T-cell (primary cell): Measurements from ENCODE around the gene ANAPC2. TPM values are rescaled to one million over a fixed set of nuclear protein-coding genes. Genes with fewer than 3 reads are reported as not detected.
A peak's percentile ranks its signal among the peaks of the same experiment; 100 is the strongest.

Experiments
- ATAC-seq, 4 experiments: fragments of 200-7000 bp in 3 of 4; fragments of 150-1000 bp in 1 of 4; cut with Tn5 transposase; replicated peaks in 1 of 4; 1 replicate in 3 of 4; 2 replicates in 1 of 4; pipeline ENCODE4 v1.10.0; 2021; ENCODE audit warnings: moderate library complexity in 3 of 4, mild to moderate bottlenecking in 2 of 4, moderate number of reproducible peaks in 1 of 4
- CTCF ChIA-PET, 2 donors: fragments of 300-600 bp; sonication (Branson Sonifier 250); formaldehyde crosslinking; loops; one replicate each; lab custom pipeline; 2022; ENCODE audit warnings: antibody characterized with exemption in 2 of 2; lab: Charles Lee
- POLR2A ChIA-PET, 2 donors: fragments of 300-600 bp; sonication (Branson Sonifier 250); formaldehyde crosslinking; loops; one replicate each; lab custom pipeline; 2022; ENCODE audit warnings: antibody characterized with exemption in 2 of 2; lab: Charles Lee
- DNase-seq, 35 experiments: peaks; one replicate each; pipeline versions ENCODE4 v3.0.0 to v3.0.0-alpha.2; 2013 to 2023
- H3K27ac ChIP-seq: one replicate; pipeline ENCODE4 v1.5.1; 2013; ENCODE audit warnings: low read length
- H3K27me3 ChIP-seq, 2 experiments: replicated peaks in 1 of 2; 1 replicate in 1 of 2; 2 replicates in 1 of 2; pipeline versions ENCODE4 v1.6.1 to v1.7.0; 2013; ENCODE audit warnings: low read length in 1 of 2, mixed read lengths in 1 of 2; ENCODE audit not compliant: control insufficient read depth in 2 of 2, insufficient read depth in 2 of 2; ENCODE audit errors: extremely low read depth in 1 of 2
- H3K36me3 ChIP-seq, 2 donors: 1 replicate in 1 of 2; 2 replicates in 1 of 2; pipeline versions ENCODE4 v1.6.1 to v1.7.0; 2013; ENCODE audit warnings: low read length in 1 of 2; ENCODE audit not compliant: control insufficient read depth in 2 of 2, insufficient read depth in 1 of 2; ENCODE audit errors: extremely low read depth in 1 of 2
- H3K4me1 ChIP-seq, 2 experiments: 1 replicate in 1 of 2; 2 replicates in 1 of 2; pipeline versions ENCODE4 v1.6.1 to v1.7.0; 2013; ENCODE audit warnings: low read length in 2 of 2, mixed read lengths in 1 of 2; ENCODE audit not compliant: insufficient read depth in 2 of 2, control insufficient read depth in 1 of 2; ENCODE audit errors: extremely low read depth in 1 of 2
- H3K4me3 ChIP-seq, 2 donors: 1 replicate in 1 of 2; 2 replicates in 1 of 2; pipeline versions ENCODE4 v1.5.1 to v1.7.0; 2013; ENCODE audit warnings: mild to moderate bottlenecking in 2 of 2, low read length in 1 of 2, moderate library complexity in 1 of 2; ENCODE audit not compliant: control insufficient read depth in 1 of 2; ENCODE audit errors: extremely low read depth in 1 of 2
- H3K9me3 ChIP-seq: 2 replicates; pipeline ENCODE4 v1.7.0; 2013
- H3K27ac Mint-ChIP-seq, 2 donors: one replicate each; pipeline ENCODE4 v1.8.0; 2020 to 2021; ENCODE audit warnings: mild to moderate bottlenecking in 2 of 2, mixed read lengths in 2 of 2
- H3K27me3 Mint-ChIP-seq, 2 donors: one replicate each; pipeline ENCODE4 v1.8.0; 2021 to 2022; ENCODE audit warnings: mixed read lengths in 2 of 2
- H3K36me3 Mint-ChIP-seq: one replicate; pipeline ENCODE4 v1.8.0; 2021; ENCODE audit warnings: mixed read lengths
- H3K4me1 Mint-ChIP-seq, 3 donors: one replicate each; pipeline ENCODE4 v1.8.0; 2020 to 2022; ENCODE audit warnings: mixed read lengths in 3 of 3, mild to moderate bottlenecking in 1 of 3
- H3K4me3 Mint-ChIP-seq, 3 donors: one replicate each; pipeline ENCODE4 v1.8.0; 2020 to 2022; ENCODE audit warnings: mild to moderate bottlenecking in 3 of 3, mixed read lengths in 3 of 3, moderate library complexity in 3 of 3
- H3K9me3 Mint-ChIP-seq, 3 donors: one replicate each; pipeline ENCODE4 v1.8.0; 2020 to 2022; ENCODE audit warnings: mixed read lengths in 3 of 3
- WGBS: methylation state at CpG from one replicate; pipeline ENCODE4 v1.1.5; 2013; ENCODE audit warnings: missing lambda C conversion rate; ENCODE audit not compliant: insufficient coverage; 5-methylcytosine and 5-hydroxymethylcytosine counted together
- total RNA-seq, 35 experiments: library from RNA in 6 of 35; stranded (reverse) in 6 of 35; fragments of 120-200 nt in 1 of 35; gene quantifications; one replicate each; pipeline versions ENCODE4 v1.2.1 to v1.2.4 and lab custom pipeline; 2013 to 2026

The ANAPC2 gene
- total RNA-seq, 5 donors from 2014 or later (not counting 1 experiment from before 2014, with no cell fraction given): 133 to 142 (median 141) TPM

GRCh38 chr9:137128158-137128861 lies 60.0 kb downstream of the ANAPC2 start:
- Mint-ChIP-seq H3K27ac (peak overlapping the region; percentile 89 to 97), H3K4me3 (peak overlapping the region; percentile 82 to 92 (median 85)), H3K27me3 (peaks cover 3 to 9% of the 10 kb centered on the region in 2 donors), H3K36me3 (no peaks in the 10 kb centered on the region), H3K9me3 (no peaks in the 10 kb centered on the region), H3K4me1 (peaks cover 27 to 32% (median 30%) of the 10 kb centered on the region in 3 donors)
- H3K27ac ChIP-seq: peak overlapping the region; percentile 67
- peak in 1 of 35 experiments; percentile 45 for DNase-seq
- peaks cover 22 to 35% of the 10 kb centered on the region in 2 experiments for H3K4me1 ChIP-seq
- ChIA-PET CTCF (interaction anchor here in 1 of 2 donors (0.7 to 1.8 kb wide), 3 partner anchors 33 to 155 kb away, joined by 4 to 15 read pairs (median 8); no protein-coding TSS in a partner anchor), POLR2A (no interaction called here)
- 7% methylated on average over 12 of the region's 19 CpGs for WGBS
- no peak for ATAC-seq
- H3K4me3 ChIP-seq: peak overlapping the region; percentile 55 to 71
- peaks cover 0 to 26% of the 10 kb centered on the region in 2 experiments for H3K27me3 ChIP-seq
- H3K9me3 ChIP-seq: no peaks in the 10 kb centered on the region
- H3K36me3 ChIP-seq: no peaks in the 10 kb centered on the region

- no peaks in the 10 kb centered on the region for H3K9me3 ChIP-seq
- H3K36me3 ChIP-seq: no peaks in the 10 kb centered on the region
- ATAC-seq: no peak
- Mint-ChIP-seq H3K27me3 (peaks cover 0 to 4% of the 10 kb centered on the region in 2 donors), H3K27ac (peak overlapping the region; percentile 92 to 97), H3K4me1 (peaks cover 27 to 34% (median 32%) of the 10 kb centered on the region in 3 donors), H3K4me3 (peak overlapping the region; percentile 82 to 92 (median 85)), H3K9me3 (no peaks in the 10 kb centered on the region), H3K36me3 (no peaks in the 10 kb centered on the region)
- peaks cover 0 to 21% of the 10 kb centered on the region in 2 experiments for H3K27me3 ChIP-seq
- peak overlapping the region; percentile 34 to 64 for H3K4me3 ChIP-seq
- CTCF ChIA-PET: interaction anchor here in 1 of 2 donors (0.6 to 0.7 kb wide), 2 partner anchors 7 to 156 kb away, joined by 4 to 6 read pairs; no protein-coding TSS in a partner anchor
- DNase-seq: peak in 8 of 35 experiments; percentile 21 to 68 (median 25)
- H3K4me1 ChIP-seq: peaks cover 22 to 35% of the 10 kb centered on the region in 2 experiments
- 10% methylated on average over 15 of the region's 24 CpGs for WGBS
- peak overlapping the region; percentile 53 for H3K27ac ChIP-seq
- POLR2A ChIA-PET: no interaction called here
These were observed 60.8 kb downstream of the ANAPC2 start for GRCh38 chr9:137127301-137128157.

GRCh38 chr9:137126786-137127185 lies 61.6 kb downstream of the ANAPC2 start:
- Mint-ChIP-seq H3K27me3 (peaks cover 0 to 3% of the 10 kb centered on the region in 2 donors), H3K9me3 (no peaks in the 10 kb centered on the region), H3K36me3 (no peaks in the 10 kb centered on the region), H3K4me3 (peak overlapping the region; percentile 82 to 92 (median 85)), H3K4me1 (peaks cover 29 to 38% (median 37%) of the 10 kb centered on the region in 3 donors), H3K27ac (peak overlapping the region; percentile 90 to 92)
- Histone ChIP-seq H3K27me3 (peaks cover 0 to 15% of the 10 kb centered on the region in 2 experiments), H3K4me3 (peak overlapping the region; percentile 34 to 64), H3K27ac (peak overlapping the region; percentile 53), H3K9me3 (no peaks in the 10 kb centered on the region), H3K36me3 (no peaks in the 10 kb centered on the region), H3K4me1 (peaks cover 22 to 35% of the 10 kb centered on the region in 2 experiments)
- POLR2A ChIA-PET: no interaction called here
- 18% methylated on average over 1 of the region's 3 CpGs for WGBS
- CTCF ChIA-PET: interaction anchor here in 1 of 2 donors (0.6 kb wide), 1 partner anchor 8 kb away, joined by 6 read pairs; no protein-coding TSS in a partner anchor
- DNase-seq (no peak), ATAC-seq (no peak)

Other genes starting within 250 kb of the ANAPC2 start
- 100 to 1,000 TPM in 3 of 5 donors, 10 to 100 TPM in 2; 60.9 to 161 (median 145) TPM for gene FBXW5, start 243.8 kb downstream of the ANAPC2 start, total RNA-seq
- 1 to 10 TPM; 1.7 to 3.8 (median 3.2) TPM for gene C8G, start 243.3 kb downstream of the ANAPC2 start, total RNA-seq
- gene LCN12, start 236.3 kb downstream of the ANAPC2 start, total RNA-seq: 1 to 10 TPM; 1.1 to 3.3 (median 2.2) TPM
- 10 to 100 TPM in 4 of 5 donors, 1 to 10 TPM in 1; 9.6 to 56.6 (median 26.4) TPM for gene PTGDS, start 211.1 kb downstream of the ANAPC2 start, total RNA-seq
- 1 to 10 TPM in 3 of 5 donors, under 1 TPM in 2; 0.29 to 2.2 (median 1.3) TPM for gene LCNL1, start 205.6 kb downstream of the ANAPC2 start, total RNA-seq
- 100 to 1,000 TPM in 4 of 5 donors, 10 to 100 TPM in 1; 81.3 to 173 (median 127) TPM for gene PAXX, start 196.1 kb downstream of the ANAPC2 start, total RNA-seq
- gene CLIC3, start 192.0 kb downstream of the ANAPC2 start, total RNA-seq: 10 to 100 TPM in 2 of 5 donors, 1 to 10 TPM in 3; 5.4 to 24.7 (median 8.0) TPM
- gene ABCA2, start 160.3 kb downstream of the ANAPC2 start, total RNA-seq: 100 to 1,000 TPM in 3 of 5 donors, 10 to 100 TPM in 2; 58.6 to 138 (median 121) TPM
- gene FUT7, start 156.5 kb downstream of the ANAPC2 start, total RNA-seq: 1 to 10 TPM; 1.1 to 7.7 (median 5.1) TPM
- gene NPDC1, start 142.4 kb downstream of the ANAPC2 start, total RNA-seq: 10 to 100 TPM; 32.4 to 76.7 (median 57.0) TPM
- gene ENTPD2, start 134.5 kb downstream of the ANAPC2 start, total RNA-seq: under 1 TPM in 1 of 5 donors, not detected in 4; 0.32 TPM
- gene SAPCD2, start 118.0 kb downstream of the ANAPC2 start, total RNA-seq: 1 to 10 TPM in 1 of 5 donors, under 1 TPM in 4; 0.33 to 1.0 (median 0.83) TPM
- 10 to 100 TPM; 11.3 to 32.8 (median 19.3) TPM for gene UAP1L1, start 111.0 kb downstream of the ANAPC2 start, total RNA-seq
- 10 to 100 TPM; 62.0 to 91.5 (median 84.8) TPM for gene MAN1B1, start 101.6 kb downstream of the ANAPC2 start, total RNA-seq
- 100 to 1,000 TPM; 246 to 469 (median 425) TPM for gene DPP7, start 73.8 kb downstream of the ANAPC2 start, total RNA-seq
- not detected for gene GRIN1, start 49.4 kb downstream of the ANAPC2 start, total RNA-seq
- gene LRRC26, start 18.5 kb downstream of the ANAPC2 start, total RNA-seq: not detected
- gene TMEM210, start 16.5 kb downstream of the ANAPC2 start, total RNA-seq: not detected
- 10 to 100 TPM; 37.0 to 71.6 (median 64.0) TPM for gene SSNA1, start 116 bp upstream of the ANAPC2 start, total RNA-seq
- gene TPRN, start 12.2 kb upstream of the ANAPC2 start, total RNA-seq: 10 to 100 TPM in 3 of 5 donors, 1 to 10 TPM in 2; 5.8 to 12.8 (median 12.1) TPM
- gene TMEM203, start 17.1 kb upstream of the ANAPC2 start, total RNA-seq: 10 to 100 TPM; 23.7 to 44.7 (median 42.1) TPM
- gene NDOR1, start 17.1 kb upstream of the ANAPC2 start, total RNA-seq: 10 to 100 TPM; 27.6 to 46.7 (median 45.4) TPM
- 1 to 10 TPM in 3 of 5 donors, under 1 TPM in 2; 0.56 to 1.6 (median 1.5) TPM for gene RNF208, start 33.7 kb upstream of the ANAPC2 start, total RNA-seq
- gene CYSRT1, start 36.6 kb upstream of the ANAPC2 start, total RNA-seq: under 1 TPM in 4 of 5 donors, not detected in 1; 0.32 to 0.58 (median 0.45) TPM
- gene RNF224, start 38.9 kb upstream of the ANAPC2 start, total RNA-seq: not detected
- gene SLC34A3, start 42.3 kb upstream of the ANAPC2 start, total RNA-seq: not detected
- 100 to 1,000 TPM in 2 of 5 donors, 10 to 100 TPM in 3; 50.6 to 118 (median 95.3) TPM for gene TUBB4B, start 52.7 kb upstream of the ANAPC2 start, total RNA-seq
- gene STPG3, start 62.7 kb upstream of the ANAPC2 start, total RNA-seq: under 1 TPM in 1 of 5 donors, not detected in 4; 0.54 TPM
- 10 to 100 TPM; 36.1 to 62.2 (median 58.8) TPM for gene NELFB, start 66.8 kb upstream of the ANAPC2 start, total RNA-seq
- gene TOR4A, start 89.2 kb upstream of the ANAPC2 start, total RNA-seq: 1 to 10 TPM; 2.2 to 5.6 (median 3.2) TPM
- gene NRARP, start 113.7 kb upstream of the ANAPC2 start, total RNA-seq: 1 to 10 TPM in 4 of 5 donors, under 1 TPM in 1; 0.55 to 2.7 (median 1.7) TPM
- 10 to 100 TPM; 18.5 to 43.8 (median 38.0) TPM for gene EXD3, start 234.6 kb upstream of the ANAPC2 start, total RNA-seq
- 10 to 100 TPM in 2 of 5 donors, 1 to 10 TPM in 3; 6.4 to 11.7 (median 8.1) TPM for gene NOXA1, start 234.8 kb upstream of the ANAPC2 start, total RNA-seq